AG04450 (cell line): Measurements from ENCODE around the gene SIX2. TPM values are rescaled to one million over a fixed set of nuclear protein-coding genes. Genes with fewer than 3 reads are reported as not detected.

Source experiments
- CTCF ChIA-PET: fragments of 300-600, 350-600 bp; formaldehyde crosslinking; extraction: SDS; loops from one replicate; lab custom pipeline; 2022; ENCODE audit warnings: antibody characterized with exemption, inconsistent platforms; lab: Charles Lee
- POLR2A ChIA-PET: fragments of 350-600 bp; formaldehyde crosslinking; extraction: SDS; loops from one replicate; lab custom pipeline; 2021; ENCODE audit warnings: antibody characterized with exemption, inconsistent platforms; lab: Yijun Ruan, JAX
- DNase-seq: peaks from one replicate; pipeline ENCODE4 v3.0.0-alpha.2; 2011; ENCODE audit warnings: low read depth, low spot score
- H3K27ac ChIP-seq: one replicate; pipeline ENCODE4 v1.5.1; 2012; ENCODE audit warnings: low read depth, low read length, control low read depth
- H3K27me3 ChIP-seq: one replicate; pipeline ENCODE4 v1.6.0; 2012; ENCODE audit warnings: low read length; ENCODE audit not compliant: control insufficient read depth, insufficient read depth
- H3K4me3 ChIP-seq: 2 replicates; pipeline ENCODE4 v1.5.1; 2011; ENCODE audit warnings: mild to moderate bottlenecking, low read depth, low read length, control low read depth
- H3K9me3 ChIP-seq: 2 replicates; pipeline ENCODE4 v1.5.1; 2012; ENCODE audit warnings: low read length; ENCODE audit not compliant: control insufficient read depth, insufficient read depth
- polyA plus RNA-seq: library from polyadenylated mRNA; depleted of rRNA; stranded (reverse); fragments of >200 nt; gene quantifications from 2 replicates; pipeline ENCODE4 v1.2.3, GENCODE V29; 2011
- TF ChIP-seq, protein P1 (sequence below): IDR thresholded peaks from 2 replicates; pipeline ENCODE4 v1.5.1; 2011; ENCODE audit warnings: low read depth, low read length, control low read depth, inconsistent platforms

Gene SIX2
- polyA plus RNA-seq, 1 experiment, result not detected

DNA sequence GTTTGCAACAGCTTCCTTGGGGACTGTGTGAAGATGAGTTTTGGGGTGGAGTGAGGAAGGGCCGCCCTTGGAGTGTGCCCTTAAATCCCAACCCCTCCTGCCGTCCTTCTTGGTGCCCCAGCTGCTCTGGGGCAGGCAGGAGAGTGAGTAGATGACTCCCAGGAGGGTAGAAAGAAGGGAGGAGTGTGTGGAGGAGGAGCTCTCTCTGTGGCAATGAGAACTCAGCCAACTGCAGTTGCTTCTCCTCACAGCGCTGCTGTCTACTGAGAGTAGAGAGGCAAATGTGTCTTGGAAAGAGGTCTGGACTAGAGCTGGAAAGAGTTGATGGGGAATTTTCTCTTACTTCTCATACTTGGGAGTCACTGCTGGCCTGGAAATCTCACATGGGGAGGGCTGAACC, 21.8 kb upstream of the SIX2 start:
- Histone ChIP-seq H3K9me3 (no peaks in the 10 kb centered on the region), H3K27ac (no peak overlapping the region), H3K4me3 (no peak overlapping the region), H3K27me3 (peaks cover 35% of the 10 kb centered on the region)
- ChIA-PET CTCF (no interaction called here), POLR2A (no interaction called here)
- TF ChIP-seq, protein P1, sequence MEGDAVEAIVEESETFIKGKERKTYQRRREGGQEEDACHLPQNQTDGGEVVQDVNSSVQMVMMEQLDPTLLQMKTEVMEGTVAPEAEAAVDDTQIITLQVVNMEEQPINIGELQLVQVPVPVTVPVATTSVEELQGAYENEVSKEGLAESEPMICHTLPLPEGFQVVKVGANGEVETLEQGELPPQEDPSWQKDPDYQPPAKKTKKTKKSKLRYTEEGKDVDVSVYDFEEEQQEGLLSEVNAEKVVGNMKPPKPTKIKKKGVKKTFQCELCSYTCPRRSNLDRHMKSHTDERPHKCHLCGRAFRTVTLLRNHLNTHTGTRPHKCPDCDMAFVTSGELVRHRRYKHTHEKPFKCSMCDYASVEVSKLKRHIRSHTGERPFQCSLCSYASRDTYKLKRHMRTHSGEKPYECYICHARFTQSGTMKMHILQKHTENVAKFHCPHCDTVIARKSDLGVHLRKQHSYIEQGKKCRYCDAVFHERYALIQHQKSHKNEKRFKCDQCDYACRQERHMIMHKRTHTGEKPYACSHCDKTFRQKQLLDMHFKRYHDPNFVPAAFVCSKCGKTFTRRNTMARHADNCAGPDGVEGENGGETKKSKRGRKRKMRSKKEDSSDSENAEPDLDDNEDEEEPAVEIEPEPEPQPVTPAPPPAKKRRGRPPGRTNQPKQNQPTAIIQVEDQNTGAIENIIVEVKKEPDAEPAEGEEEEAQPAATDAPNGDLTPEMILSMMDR, result no peak
- no peak for DNase-seq

DNA sequence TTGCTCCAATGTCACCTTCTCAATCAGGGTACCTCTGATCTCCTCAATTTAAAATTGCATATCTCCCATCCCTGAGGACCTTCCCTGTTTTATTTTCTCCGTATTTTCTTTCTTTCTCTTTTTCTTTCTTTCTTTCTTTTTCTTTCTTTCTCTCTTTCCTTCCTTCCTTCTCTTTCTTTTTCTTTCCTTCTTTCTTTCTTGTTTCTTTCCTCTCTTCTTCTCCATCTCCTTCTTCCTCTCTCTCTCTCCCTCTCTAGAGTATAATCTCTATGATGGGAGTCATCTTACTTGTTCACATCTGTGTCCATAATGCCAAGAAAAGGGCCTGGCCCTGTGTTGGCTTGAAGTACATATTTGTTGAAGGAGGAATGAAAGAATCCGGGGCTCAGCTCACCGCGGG, 21.3 kb upstream of the SIX2 start:
- Histone ChIP-seq H3K27me3 (peaks cover 35% of the 10 kb centered on the region), H3K27ac (no peak overlapping the region), H3K9me3 (no peaks in the 10 kb centered on the region), H3K4me3 (no peak overlapping the region)
- ChIA-PET POLR2A (no interaction called here), CTCF (no interaction called here)
- no peak for DNase-seq
- TF ChIP-seq, protein P1, result no peak

- H3K27ac ChIP-seq, result no peak overlapping the region
- peaks cover 38% of the 10 kb centered on the region for H3K27me3 ChIP-seq
- no peaks in the 10 kb centered on the region for H3K9me3 ChIP-seq
- H3K4me3 ChIP-seq, result no peak overlapping the region
- ChIA-PET CTCF (interaction anchor here (0.6 to 0.8 kb wide), 2 partner anchors 48 to 465 kb away, joined by 3 to 4 read pairs; no protein-coding TSS in a partner anchor), POLR2A (no interaction called here)
- TF ChIP-seq, protein P1, result no peak
- no peak for DNase-seq
Measured at GRCh38 chr2:45029215-45029614, 20.0 kb upstream of the SIX2 start.

GRCh38 chr2:45028276-45028675, 19.0 kb upstream of the SIX2 start:
- peaks cover 40% of the 10 kb centered on the region for H3K27me3 ChIP-seq
- no peak overlapping the region for H3K4me3 ChIP-seq
- DNase-seq, result no peak
- TF ChIP-seq, protein P1, result no peak
- ChIA-PET CTCF (no interaction called here), POLR2A (interaction anchor here (0.6 kb wide), 1 partner anchor 45 kb away, joined by 3 read pairs; no protein-coding TSS in a partner anchor)
- H3K9me3 ChIP-seq, result no peaks in the 10 kb centered on the region
- H3K27ac ChIP-seq, result no peak overlapping the region

- Histone ChIP-seq H3K27ac (no peak overlapping the region), H3K27me3 (peaks cover 49% of the 10 kb centered on the region), H3K9me3 (no peaks in the 10 kb centered on the region), H3K4me3 (no peak overlapping the region)
- ChIA-PET POLR2A (no interaction called here), CTCF (no interaction called here)
- TF ChIP-seq, protein P1, result no peak
- DNase-seq, result no peak
Measured at GRCh38 chr2:45026924-45027450, 17.7 kb upstream of the SIX2 start.
